Measurements from ENCODE around the gene CCR7.
A peak's percentile ranks its signal among the peaks of the same experiment; 100 is the strongest.

The CCR7 gene

GRCh38 chr17:40542558-40543411, 22.5 kb downstream of the CCR7 start:
- no peak overlapping the region for H3K27ac ChIP-seq (ENCODE audit: extremely low read depth, low read depth, low read length)
- no peaks in the 10 kb centered on the region; the same call in 1 of the 2 replicates for H3K4me1 ChIP-seq (ENCODE audit: control insufficient read depth, insufficient read depth, low read length)
- H3K36me3 ChIP-seq (ENCODE audit: control insufficient read depth in 2 of 2, insufficient read depth in 1 of 2, low read length in 2 of 2): no peaks in the 10 kb centered on the region
- no peaks in the 10 kb centered on the region for H3K9me3 ChIP-seq (ENCODE audit: control insufficient read depth, insufficient read depth, low read depth, low read length)
- TF ChIP-seq SALL2 (tag by site-specific recombination; IDR thresholded peaks at IDR 0.05; ENCODE audit: borderline replicate concordance): no peak
- peak; percentile 69; the same call in 1 of the 2 replicates for TF ChIP-seq ZNF335 (tag by site-specific recombination; conservative IDR thresholded peaks at IDR 0.05)
- CTCF ChIA-PET: interaction anchor here (0.6 to 11.3 kb wide), 6 partner anchors 10 to 180 kb away, joined by 3 to 76 read pairs (median 4); no protein-coding TSS in a partner anchor
- no peak overlapping the region for H3K4me3 ChIP-seq (ENCODE audit: low read depth, low read length)
- POLR2A ChIA-PET: no interaction called here

- Histone ChIP-seq H3K4me1 (ENCODE audit: control insufficient read depth, insufficient read depth, low read length) (no peaks in the 10 kb centered on the region), H3K27ac (ENCODE audit: extremely low read depth, low read depth, low read length) (no peak overlapping the region), H3K36me3 (ENCODE audit: control insufficient read depth in 2 of 2, insufficient read depth in 1 of 2, low read length in 2 of 2) (no peaks in the 10 kb centered on the region), H3K9me3 (ENCODE audit: control insufficient read depth, insufficient read depth, low read depth, low read length) (no peaks in the 10 kb centered on the region), H3K4me3 (ENCODE audit: low read depth, low read length) (no peak overlapping the region)
- TF ChIP-seq ZFHX2 (tag by site-specific recombination; conservative IDR thresholded peaks at IDR 0.05): peak; percentile 66
- TF ChIP-seq ZNF555 (tag by site-specific recombination; conservative IDR thresholded peaks at IDR 0.05): no peak
- TF ChIP-seq SP7 (tag by site-specific recombination; IDR thresholded peaks at IDR 0.05): no peak
- TF ChIP-seq ZNF221 (tag by site-specific recombination; IDR thresholded peaks at IDR 0.05; ENCODE audit: borderline replicate concordance): no peak
- TF ChIP-seq EGR2 (tag by site-specific recombination; IDR thresholded peaks at IDR 0.05; ENCODE audit: low read depth): peak; percentile 71
- no peak for TF ChIP-seq CTCF (tag by site-specific recombination; IDR thresholded peaks at IDR 0.05)
- ChIA-PET CTCF (interaction anchor here (11.3 kb wide), 1 partner anchor 9 kb away, joined by 76 read pairs; no protein-coding TSS in a partner anchor), POLR2A (no interaction called here)
These were observed 23.3 kb downstream of the CCR7 start for GRCh38 chr17:40541873-40542557.

- POLR2A ChIA-PET: no interaction called here
- H3K4me1 ChIP-seq (ENCODE audit: control insufficient read depth, insufficient read depth, low read length): no peaks in the 10 kb centered on the region
- no peaks in the 10 kb centered on the region for H3K36me3 ChIP-seq (ENCODE audit: control insufficient read depth in 2 of 2, insufficient read depth in 1 of 2, low read length in 2 of 2)
- no peak overlapping the region for H3K4me3 ChIP-seq (ENCODE audit: low read depth, low read length)
- no peak overlapping the region for H3K27ac ChIP-seq (ENCODE audit: extremely low read depth, low read depth, low read length)
- H3K9me3 ChIP-seq (ENCODE audit: control insufficient read depth, insufficient read depth, low read depth, low read length): no peaks in the 10 kb centered on the region
- TF ChIP-seq ZNF785 (tag by site-specific recombination; IDR thresholded peaks at IDR 0.05) (no peak), ZSCAN4 (tag by site-specific recombination; IDR thresholded peaks at IDR 0.05) (peak; percentile 90)
- CTCF ChIA-PET: interaction anchor here (1.3 to 11.3 kb wide), 2 partner anchors 8 to 186 kb away, joined by 4 to 76 read pairs; no protein-coding TSS in a partner anchor
These were observed 24.0 kb downstream of the CCR7 start for GRCh38 chr17:40541060-40541872.

- Histone ChIP-seq H3K4me3 (ENCODE audit: low read depth, low read length) (no peak overlapping the region), H3K36me3 (ENCODE audit: control insufficient read depth in 2 of 2, insufficient read depth in 1 of 2, low read length in 2 of 2) (no peaks in the 10 kb centered on the region), H3K4me1 (ENCODE audit: control insufficient read depth, insufficient read depth, low read length) (no peaks in the 10 kb centered on the region), H3K27ac (ENCODE audit: extremely low read depth, low read depth, low read length) (no peak overlapping the region), H3K9me3 (ENCODE audit: control insufficient read depth, insufficient read depth, low read depth, low read length) (no peaks in the 10 kb centered on the region)
- ChIA-PET CTCF (interaction anchor here (1.2 to 1.4 kb wide), 4 partner anchors 18 to 186 kb away, joined by 3 to 9 read pairs (median 6); no protein-coding TSS in a partner anchor), POLR2A (interaction anchor here (0.6 kb wide), 1 partner anchor 123 kb away, joined by 3 read pairs; the partner anchor contains the start of gene TOP2A)
- no peak for TF ChIP-seq GFI1B (tag by site-specific recombination; IDR thresholded peaks at IDR 0.05)
- no peak for TF ChIP-seq ZNF423 (tag by site-specific recombination; IDR thresholded peaks at IDR 0.05)
- no peak for TF ChIP-seq ZNF211 (tag by site-specific recombination; IDR thresholded peaks at IDR 0.05; ENCODE audit: low read depth)
- TF ChIP-seq ZNF48 (tag by site-specific recombination; IDR thresholded peaks at IDR 0.05): no peak
- no peak for TF ChIP-seq HIC1 (tag by site-specific recombination; IDR thresholded peaks at IDR 0.05)
- TF ChIP-seq ZNF549 (tag by site-specific recombination; IDR thresholded peaks at IDR 0.05): no peak
- TF ChIP-seq ZFHX2 (tag by site-specific recombination; conservative IDR thresholded peaks at IDR 0.05): no peak
- no peak for TF ChIP-seq ZNF16 (tag by site-specific recombination; IDR thresholded peaks at IDR 0.05; ENCODE audit: low read depth)
- no peak for TF ChIP-seq ZNF529 (tag by site-specific recombination; IDR thresholded peaks at IDR 0.05; ENCODE audit: insufficient replicate concordance)
These were observed 24.8 kb downstream of the CCR7 start for GRCh38 chr17:40540448-40540847.

Data from HEK293 (cell line).